Measurements from ENCODE around the gene BARX1. TPM values are rescaled to one million over a fixed set of nuclear protein-coding genes. Genes with fewer than 3 reads are reported as not detected.

Gene BARX1
- total RNA-seq, 4 donors from 2014 or later: not detected

DNA sequence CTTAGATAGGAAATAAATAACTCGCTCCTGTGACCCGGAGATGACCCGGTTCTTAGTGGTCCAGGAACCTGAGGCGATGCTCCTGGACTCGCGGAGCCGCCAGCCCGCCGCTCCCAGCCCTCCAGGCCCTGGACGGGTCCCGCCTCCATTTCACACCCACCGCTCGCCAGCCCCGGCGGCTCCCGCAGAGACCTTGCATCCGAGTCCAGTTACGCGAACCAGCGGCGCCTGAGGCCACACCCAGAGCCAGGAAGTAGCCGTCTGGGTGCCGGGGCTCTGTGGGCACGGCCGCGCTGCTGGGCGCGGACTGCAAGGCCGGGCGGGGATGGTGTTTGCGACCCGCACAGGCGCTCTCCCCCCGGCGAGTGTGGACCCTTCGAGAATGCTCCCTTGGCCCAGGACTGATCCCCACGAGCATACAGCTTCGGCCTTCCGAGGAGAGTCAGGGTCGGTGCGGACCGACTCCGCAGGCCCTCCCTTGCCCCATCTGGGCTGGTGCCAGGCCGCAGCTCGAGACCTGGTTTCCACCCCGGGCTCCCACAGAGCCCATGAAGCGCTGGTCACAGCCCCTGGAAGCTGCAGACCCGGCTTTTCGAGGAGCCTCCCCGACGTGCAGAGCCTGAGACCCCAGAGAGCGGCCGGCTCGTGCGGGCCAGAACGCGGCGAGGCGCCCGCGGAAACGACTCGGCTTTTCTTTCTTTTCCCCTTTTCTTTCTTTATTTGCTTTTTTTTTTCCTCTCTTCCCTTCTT, 5.2 kb upstream of the BARX1 start:
- intact Hi-C loops (cut with DNase I; ENCODE audit: low total_unique reads) (no loop called here), in situ Hi-C loops (cut with MboI; ENCODE audit: low pct_ligation_motif_present in 1 of 4, low pct_unique_long_range_greater_than_20kb in 1 of 4, low sequenced_read_pairs in 3 of 4) (loop anchor here (10.0 to 25.0 kb wide), 4 partner anchors 266 to 798 kb away; no protein-coding TSS in a partner anchor)
- H3K36me3 ChIP-seq: no peaks in the 10 kb centered on the region
- peaks cover 68% of the 10 kb centered on the region for H3K27me3 ChIP-seq
- H3K4me3 ChIP-seq: peak overlapping the region in 1 of 4 donors; percentile 14
- peak; percentile 43 for DNase-seq
- 16% methylated on average over 63 of the region's 63 CpGs; no CpG with 5 or more reads in 1 of the 2 donors for WGBS, 2 donors (ENCODE audit: low coverage in 1 of 2)
- no peak overlapping the region for H3K27ac ChIP-seq
- no peak for TF ChIP-seq POLR2A (IDR thresholded peaks at IDR 0.05)
- no peak for TF ChIP-seq POLR2AphosphoS5 (IDR thresholded peaks at IDR 0.05)
- no peak for TF ChIP-seq EP300 (IDR thresholded peaks at IDR 0.05; ENCODE audit: low read depth)
- TF ChIP-seq, protein P1, sequence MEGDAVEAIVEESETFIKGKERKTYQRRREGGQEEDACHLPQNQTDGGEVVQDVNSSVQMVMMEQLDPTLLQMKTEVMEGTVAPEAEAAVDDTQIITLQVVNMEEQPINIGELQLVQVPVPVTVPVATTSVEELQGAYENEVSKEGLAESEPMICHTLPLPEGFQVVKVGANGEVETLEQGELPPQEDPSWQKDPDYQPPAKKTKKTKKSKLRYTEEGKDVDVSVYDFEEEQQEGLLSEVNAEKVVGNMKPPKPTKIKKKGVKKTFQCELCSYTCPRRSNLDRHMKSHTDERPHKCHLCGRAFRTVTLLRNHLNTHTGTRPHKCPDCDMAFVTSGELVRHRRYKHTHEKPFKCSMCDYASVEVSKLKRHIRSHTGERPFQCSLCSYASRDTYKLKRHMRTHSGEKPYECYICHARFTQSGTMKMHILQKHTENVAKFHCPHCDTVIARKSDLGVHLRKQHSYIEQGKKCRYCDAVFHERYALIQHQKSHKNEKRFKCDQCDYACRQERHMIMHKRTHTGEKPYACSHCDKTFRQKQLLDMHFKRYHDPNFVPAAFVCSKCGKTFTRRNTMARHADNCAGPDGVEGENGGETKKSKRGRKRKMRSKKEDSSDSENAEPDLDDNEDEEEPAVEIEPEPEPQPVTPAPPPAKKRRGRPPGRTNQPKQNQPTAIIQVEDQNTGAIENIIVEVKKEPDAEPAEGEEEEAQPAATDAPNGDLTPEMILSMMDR (IDR thresholded peaks at IDR 0.05): no peak
- H3K9me3 ChIP-seq: no peaks in the 10 kb centered on the region
- peaks cover 18 to 40% (median 33%) of the 10 kb centered on the region in 4 donors for H3K4me1 ChIP-seq

DNA sequence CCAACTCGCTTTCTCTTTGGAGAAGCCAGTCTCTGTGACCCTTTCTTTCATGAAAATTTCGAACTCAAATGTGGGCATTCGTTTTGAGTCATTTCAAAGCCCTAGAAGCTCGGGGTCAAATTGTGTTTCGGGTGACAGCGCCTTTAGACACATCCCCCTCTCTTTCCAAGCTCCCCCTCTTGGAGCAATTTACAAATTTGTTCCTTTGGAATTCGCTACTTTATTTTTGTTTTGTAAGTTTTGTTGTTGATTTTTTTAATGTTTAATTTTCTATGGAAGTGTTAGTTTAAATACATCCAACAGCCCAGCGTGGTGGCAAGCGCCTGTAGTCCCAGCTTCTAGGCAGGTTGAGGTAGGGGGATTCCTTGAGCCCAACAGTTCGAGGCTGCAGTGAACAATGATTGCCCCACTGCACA, 4.6 kb upstream of the BARX1 start:
- no peak for TF ChIP-seq POLR2A (IDR thresholded peaks at IDR 0.05)
- TF ChIP-seq POLR2AphosphoS5 (IDR thresholded peaks at IDR 0.05): peak in 1 of 3 donors; percentile 53
- intact Hi-C loops (cut with DNase I; ENCODE audit: low total_unique reads) (no loop called here), in situ Hi-C loops (cut with MboI; ENCODE audit: low pct_ligation_motif_present in 1 of 4, low pct_unique_long_range_greater_than_20kb in 1 of 4, low sequenced_read_pairs in 3 of 4) (loop anchor here (10.0 to 25.0 kb wide), 4 partner anchors 265 to 797 kb away; no protein-coding TSS in a partner anchor)
- Histone ChIP-seq H3K27ac (no peak overlapping the region), H3K9me3 (no peaks in the 10 kb centered on the region), H3K27me3 (peaks cover 71% of the 10 kb centered on the region), H3K4me3 (no peak overlapping the region), H3K4me1 (peaks cover 18 to 42% (median 35%) of the 10 kb centered on the region in 4 donors), H3K36me3 (no peaks in the 10 kb centered on the region)
- no peak for DNase-seq
- WGBS, 2 donors (ENCODE audit: low coverage in 1 of 2): 20 to 25% methylated on average over 10 of the region's 10 CpGs

DNA sequence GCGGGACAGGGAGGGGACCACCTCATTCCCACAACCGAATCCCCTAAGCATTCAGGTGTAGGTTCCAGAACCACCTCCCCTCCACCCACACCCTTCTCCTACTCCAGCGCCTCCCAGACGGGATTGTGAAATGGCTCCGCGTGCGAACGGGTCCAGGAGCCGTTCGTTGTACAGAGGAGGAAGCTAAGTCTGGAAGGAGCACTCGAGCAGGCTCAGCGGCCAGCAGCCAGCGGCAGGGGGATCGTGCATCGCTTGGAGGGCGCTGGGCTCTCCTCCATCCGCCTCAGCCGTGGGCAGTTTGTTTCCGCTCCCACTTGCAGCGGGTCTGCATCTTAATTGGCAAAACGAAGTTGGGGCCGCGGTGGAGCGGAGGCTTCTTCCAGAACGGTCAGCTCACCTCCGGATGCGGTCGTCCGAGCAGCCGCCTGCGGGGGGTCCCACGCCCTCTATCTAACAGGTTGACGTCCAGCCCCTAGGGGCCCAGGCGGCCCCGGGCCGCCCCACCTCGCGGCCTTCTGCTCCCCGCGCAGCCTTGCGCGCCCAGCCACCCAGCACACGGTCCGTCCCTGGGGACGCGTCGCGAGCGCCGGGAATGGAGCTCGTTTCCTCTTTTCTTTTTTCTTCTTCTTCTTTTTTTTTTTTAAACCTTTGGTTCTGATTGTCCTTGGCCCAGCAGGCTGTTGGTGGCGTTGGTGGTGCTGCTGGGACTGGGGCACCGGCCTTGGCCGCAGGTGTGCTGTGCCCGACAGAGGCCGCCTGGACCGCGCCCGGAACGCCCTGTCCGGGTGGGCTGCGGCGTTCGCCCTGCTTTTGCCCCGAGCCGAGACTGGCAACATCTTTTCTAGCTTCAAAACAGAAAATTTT, 3.9 kb upstream of the BARX1 start:
- H3K36me3 ChIP-seq: no peaks in the 10 kb centered on the region
- no peak overlapping the region for H3K27ac ChIP-seq
- DNase-seq: no peak
- no peaks in the 10 kb centered on the region for H3K9me3 ChIP-seq
- H3K4me1 ChIP-seq: peaks cover 18 to 49% (median 40%) of the 10 kb centered on the region in 4 donors
- TF ChIP-seq POLR2A (IDR thresholded peaks at IDR 0.05) (no peak), POLR2AphosphoS5 (IDR thresholded peaks at IDR 0.05) (peak in 1 of 3 donors; percentile 42), EP300 (IDR thresholded peaks at IDR 0.05; ENCODE audit: low read depth) (no peak)
- TF ChIP-seq, protein P1 (IDR thresholded peaks at IDR 0.05): no peak
- in situ Hi-C loops (cut with MboI; ENCODE audit: low pct_ligation_motif_present in 1 of 4, low pct_unique_long_range_greater_than_20kb in 1 of 4, low sequenced_read_pairs in 3 of 4): loop anchor here in 1 of 4 donors (25.0 kb wide), 2 partner anchors 272 to 797 kb away; no protein-coding TSS in a partner anchor
- intact Hi-C loops (cut with DNase I; ENCODE audit: low total_unique reads): no loop called here
- peaks cover 78% of the 10 kb centered on the region for H3K27me3 ChIP-seq
- WGBS, 2 donors (ENCODE audit: low coverage in 1 of 2): 4 to 40% methylated on average over 2 to 63 of the region's 66 CpGs
- peak overlapping the region in 2 of 4 donors; percentile 1 to 37 for H3K4me3 ChIP-seq

DNA sequence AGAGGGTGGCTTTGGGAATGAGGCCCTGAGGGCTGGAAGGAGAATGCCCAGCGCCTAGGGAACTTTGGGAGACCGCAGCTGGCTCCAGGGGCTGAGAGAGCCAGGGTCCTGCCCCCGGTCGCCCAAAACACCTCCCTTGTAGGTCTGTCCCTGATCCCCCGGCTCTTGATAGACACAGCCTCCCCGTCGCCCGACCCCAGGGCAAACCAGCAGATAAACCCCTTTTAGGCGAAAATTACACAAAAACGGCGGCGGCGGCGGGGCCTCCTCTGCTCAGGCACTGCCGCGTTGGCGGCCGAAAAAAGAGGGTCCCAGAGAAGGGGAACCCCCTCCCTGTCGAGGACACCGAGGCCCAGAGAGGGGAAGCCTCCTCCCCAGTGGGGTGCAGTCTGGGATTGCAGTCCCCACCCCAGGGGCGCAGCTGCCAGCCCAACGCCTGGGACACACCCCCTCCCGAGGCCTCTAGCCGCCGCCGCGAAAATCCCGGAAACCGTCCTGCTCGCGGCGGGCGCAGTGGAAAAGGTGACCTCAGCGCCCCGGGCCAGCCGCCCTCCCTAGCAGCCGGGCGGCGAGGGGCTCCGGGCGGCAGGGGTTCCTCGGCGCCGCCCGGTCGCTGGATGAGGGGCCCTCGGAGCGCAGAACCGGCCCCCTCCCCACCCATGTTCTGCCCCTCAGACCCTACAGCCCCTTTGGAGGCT, 3.1 kb upstream of the BARX1 start:
- H3K36me3 ChIP-seq: no peaks in the 10 kb centered on the region
- TF ChIP-seq POLR2A (IDR thresholded peaks at IDR 0.05): no peak
- TF ChIP-seq, protein P1 (IDR thresholded peaks at IDR 0.05): no peak
- no peak for TF ChIP-seq EP300 (IDR thresholded peaks at IDR 0.05; ENCODE audit: low read depth)
- no peak for TF ChIP-seq POLR2AphosphoS5 (IDR thresholded peaks at IDR 0.05)
- peaks cover 86% of the 10 kb centered on the region for H3K27me3 ChIP-seq
- H3K4me1 ChIP-seq: peaks cover 18 to 55% (median 43%) of the 10 kb centered on the region in 4 donors
- DNase-seq: no peak
- no peaks in the 10 kb centered on the region for H3K9me3 ChIP-seq
- in situ Hi-C loops (cut with MboI; ENCODE audit: low pct_ligation_motif_present in 1 of 4, low pct_unique_long_range_greater_than_20kb in 1 of 4, low sequenced_read_pairs in 3 of 4): loop anchor here in 1 of 4 donors (25.0 kb wide), 2 partner anchors 271 to 796 kb away; no protein-coding TSS in a partner anchor
- no peak overlapping the region for H3K27ac ChIP-seq
- intact Hi-C loops (cut with DNase I; ENCODE audit: low total_unique reads): no loop called here
- peak overlapping the region in 2 of 4 donors; percentile 1 to 37 for H3K4me3 ChIP-seq
- 41 to 67% methylated on average over 3 to 31 of the region's 49 CpGs for WGBS, 2 donors (ENCODE audit: low coverage in 1 of 2)
